HepG2 (cell line): Measurements from ENCODE around the gene CDC34. TPM values are rescaled to one million over a fixed set of nuclear protein-coding genes. Genes with fewer than 3 reads are reported as not detected.

Source experiments
- ATAC-seq: fragments of 200-7000 bp; cut with Tn5 transposase; 3 replicates; pipeline ENCODE4 v1.9.1; 2020; ENCODE audit warnings: mild to moderate bottlenecking, moderate library complexity
- BruUV-seq: library from RNA; stranded (reverse); fragments of 400-500 nt; replicated peaks from 2 replicates; lab custom pipeline; 2021; lab: Mats Ljungman, UMichigan
- CTCF ChIA-PET: fragments of 300-600 bp; formaldehyde crosslinking; extraction: SDS; loops from one replicate; lab custom pipeline; 2021; ENCODE audit warnings: low total read pairs, inconsistent platforms, low intra/inter-chr PET ratio; lab: Yijun Ruan, JAX
- POLR2A ChIA-PET: fragments of 350-600 bp; sonication (Branson Sonifier 250); formaldehyde crosslinking; loops from one replicate; lab custom pipeline; 2020; ENCODE audit warnings: antibody characterized with exemption, inconsistent platforms; lab: Yijun Ruan, JAX
- DNase-seq: peaks from one replicate; pipeline ENCODE4 v3.0.0-alpha.2; 2015; ENCODE audit warnings: low spot score
- FAIRE-seq: peaks from 3 replicates; lab custom pipeline; 2011; peaks lifted over from hg19 to GRCh38; lab: Jason Lieb, UNC
- H2AFZ ChIP-seq: one replicate; pipeline ENCODE4 v1.6.1; 2011; ENCODE audit warnings: low read length, inconsistent platforms
- H3K27ac ChIP-seq: fragments of 300-600 bp; 3 replicates; pipeline ENCODE4 v1.8.0; 2011; ENCODE audit warnings: mixed run types, mild to moderate bottlenecking, mixed read lengths, low read length, inconsistent platforms; ENCODE audit not compliant: insufficient read depth; ENCODE audit errors: extremely low read length
- H3K27me3 ChIP-seq, 2 experiments: fragments of 200-600 bp in 1 of 2; 2 replicates in 1 of 2; 3 replicates in 1 of 2; pipeline versions ENCODE4 v1.6.0 to v1.8.0; 2011; ENCODE audit warnings: low read length in 2 of 2, mild to moderate bottlenecking in 2 of 2, moderate library complexity in 2 of 2, inconsistent platforms in 1 of 2; ENCODE audit not compliant: insufficient read depth in 2 of 2, control insufficient read depth in 1 of 2
- H3K36me3 ChIP-seq, 2 experiments: fragments of 200-600 bp in 1 of 2; replicated peaks in 1 of 2; 2 replicates in 1 of 2; 3 replicates in 1 of 2; pipeline versions ENCODE4 v1.5.1 to v1.8.0; 2011; ENCODE audit warnings: low read length in 2 of 2, inconsistent platforms in 1 of 2; ENCODE audit not compliant: insufficient read depth in 2 of 2, control insufficient read depth in 1 of 2
- H3K4me1 ChIP-seq: 2 replicates; pipeline ENCODE4 v1.5.1; 2012; ENCODE audit warnings: low read length, inconsistent platforms; ENCODE audit not compliant: insufficient read depth
- H3K4me2 ChIP-seq: 2 replicates; pipeline ENCODE4 v1.6.0; 2011; ENCODE audit warnings: low read depth, low read length, inconsistent platforms
- H3K4me3 ChIP-seq, 3 experiments: fragments of 200-600 bp in 1 of 3; sonication (generic), shearing (Covaris generic) in 1 of 3; replicated peaks in 1 of 3; 2 replicates each; pipeline ENCODE4 v1.5.1; 2011 to 2016; ENCODE audit warnings: low read length in 3 of 3, inconsistent platforms in 2 of 3, low read depth in 2 of 3, mild to moderate bottlenecking in 2 of 3, control low read depth in 1 of 3, mixed read lengths in 1 of 3; ENCODE audit not compliant: insufficient read depth in 1 of 3
- H3K79me2 ChIP-seq: one replicate; pipeline ENCODE4 v1.6.1; 2011; ENCODE audit warnings: low read length, inconsistent platforms; ENCODE audit not compliant: insufficient read depth
- H3K9ac ChIP-seq: 2 replicates; pipeline ENCODE4 v1.6.0; 2011; ENCODE audit warnings: mild to moderate bottlenecking, low read depth, low read length, inconsistent platforms; ENCODE audit not compliant: insufficient read depth
- H3K9me3 ChIP-seq: 2 replicates; pipeline ENCODE4 v1.5.1; 2012; ENCODE audit warnings: mild to moderate bottlenecking, low read length
- H4K20me1 ChIP-seq: 2 replicates; pipeline ENCODE4 v1.6.0; 2011; ENCODE audit warnings: inconsistent platforms, mild to moderate bottlenecking, low read length, moderate library complexity; ENCODE audit not compliant: insufficient read depth
- DPF2 ChIP-seq: sonication (generic); formaldehyde crosslinking; IDR thresholded peaks from 2 replicates; pipeline ENCODE4 v1.4.0; 2020; ENCODE audit warnings: mild to moderate bottlenecking, low read depth, missing genetic modification reagents, borderline replicate concordance
- GATAD1 ChIP-seq: IDR thresholded peaks from 2 replicates; pipeline ENCODE4 v1.6.1; 2016; ENCODE audit warnings: missing genetic modification reagents, missing compliant biosample characterization
- GATAD2A ChIP-seq: IDR thresholded peaks from 2 replicates; pipeline ENCODE4 v1.6.1; 2016
- HHEX ChIP-seq: IDR thresholded peaks from 2 replicates; pipeline ENCODE4 v1.6.1; 2016; ENCODE audit warnings: control low read depth
- KAT2B ChIP-seq: fragments of 150-350 bp; IDR thresholded peaks from 2 replicates; pipeline ENCODE4 v1.6.1; 2014; ENCODE audit warnings: low read depth, low read length, borderline replicate concordance
- KLF12 ChIP-seq: sonication (generic); formaldehyde crosslinking; IDR thresholded peaks from 2 replicates; pipeline ENCODE4 v1.4.0; 2020; ENCODE audit warnings: missing genetic modification reagents, borderline replicate concordance
- MATR3 ChIP-seq: sonication (generic); formaldehyde crosslinking; IDR thresholded peaks from 2 replicates; pipeline ENCODE4 v1.4.0; 2020; ENCODE audit warnings: missing genetic modification reagents
- MIER3 ChIP-seq: IDR thresholded peaks from 2 replicates; pipeline ENCODE4 v1.6.1; 2016; ENCODE audit warnings: missing compliant biosample characterization, borderline replicate concordance
- MXD4 ChIP-seq: IDR thresholded peaks from 2 replicates; pipeline ENCODE4 v1.6.1; 2016; ENCODE audit warnings: mild to moderate bottlenecking, missing biosample characterization, missing genetic modification reagents
- NFRKB ChIP-seq: fragments of 450-650 bp; IDR thresholded peaks from 2 replicates; pipeline ENCODE4 v1.6.1; 2017
- RORA ChIP-seq: sonication (generic); formaldehyde crosslinking; IDR thresholded peaks from 2 replicates; pipeline ENCODE4 v1.5.0; 2020; ENCODE audit warnings: mild to moderate bottlenecking, missing genetic modification reagents, moderate library complexity
- ZFP62 ChIP-seq: sonication (generic); formaldehyde crosslinking; IDR thresholded peaks from 2 replicates; pipeline ENCODE4 v1.4.0; 2020; ENCODE audit warnings: missing genetic modification reagents
- ZNF235 ChIP-seq: sonication (generic); formaldehyde crosslinking; IDR thresholded peaks from 2 replicates; pipeline ENCODE4 v1.8.1; 2023; ENCODE audit warnings: mild to moderate bottlenecking, missing genetic modification reagents, borderline replicate concordance
- ZNF674 ChIP-seq: sonication (generic); formaldehyde crosslinking; IDR thresholded peaks from 2 replicates; pipeline ENCODE4 v1.5.0; 2020; ENCODE audit warnings: low read depth, mild to moderate bottlenecking, missing genetic modification reagents
- ZNF792 ChIP-seq: IDR thresholded peaks from 2 replicates; pipeline ENCODE4 v1.6.1; 2016
- WGBS: methylation state at CpG from one replicate; pipeline ENCODE4 v1.1.6; 2017; ENCODE audit warnings: low lambda C conversion rate; 5-methylcytosine and 5-hydroxymethylcytosine counted together
- in situ Hi-C: cut with HindIII; loops from 2 replicates; pipeline ENCODE4 v1.10.0; 2017; ENCODE audit warnings: low pct_unique_long_range_greater_than_20kb; ENCODE audit not compliant: extremely low pct_ligation_motif_present
- intact Hi-C: fragments of 100-400 bp; cut with micrococcal nuclease; formaldehyde crosslinking; loops from one replicate; pipeline ENCODE4 v1.10.0; 2022; ENCODE audit not compliant: unreplicated experiment
- polyA plus RNA-seq, 8 experiments: library from polyadenylated mRNA; depleted of rRNA in 3 of 8; stranded (reverse) in 7 of 8; unstranded in 1 of 8; fragments of >200 nt; fragmentation: Illumina TruSeq in 4 of 8; extraction: Trizol in 4 of 8; gene quantifications; 2 replicates each; pipeline versions ENCODE4 v1.2.1 to v1.2.3, GENCODE V29; 2011 to 2016; ENCODE audit warnings: low read depth in 4 of 8, missing spikeins in 1 of 8, mixed read lengths in 1 of 8; ENCODE audit not compliant: insufficient read depth in 1 of 8
- total RNA-seq, 5 experiments: library from RNA; depleted of rRNA; stranded (reverse); fragments of >200 nt; fragmentation: Illumina TruSeq; extraction: Trizol; gene quantifications; 2 replicates each; pipeline ENCODE4 v1.2.3, GENCODE V29; 2016; ENCODE audit warnings: low read depth in 1 of 5
- TF ChIP-seq, protein P1 (sequence below): sonication (generic); formaldehyde crosslinking; IDR thresholded peaks from 2 replicates; pipeline ENCODE4 v1.8.0; 2022; ENCODE audit warnings: mild to moderate bottlenecking, missing genetic modification reagents, moderate library complexity
- TF ChIP-seq, protein P2 (sequence below): IDR thresholded peaks from 2 replicates; pipeline ENCODE4 v1.6.1; 2016; ENCODE audit warnings: missing compliant biosample characterization, missing genetic modification reagents, borderline replicate concordance
- TF ChIP-seq, protein P3 (sequence below): sonication (generic); formaldehyde crosslinking; IDR thresholded peaks from 2 replicates; pipeline ENCODE4 v1.4.0; 2020; ENCODE audit warnings: missing genetic modification reagents
- TF ChIP-seq, protein P4 (sequence below): sonication (generic); formaldehyde crosslinking; IDR thresholded peaks from 2 replicates; pipeline ENCODE4 v1.5.0; 2020; ENCODE audit warnings: missing genetic modification reagents

CDC34 gene
- total and polyA plus RNA-seq, 2 of the 13 experiments (the other 11 are each of a cell fraction or from before 2014, with no cell fraction given), result 138 to 150 TPM

DNA sequence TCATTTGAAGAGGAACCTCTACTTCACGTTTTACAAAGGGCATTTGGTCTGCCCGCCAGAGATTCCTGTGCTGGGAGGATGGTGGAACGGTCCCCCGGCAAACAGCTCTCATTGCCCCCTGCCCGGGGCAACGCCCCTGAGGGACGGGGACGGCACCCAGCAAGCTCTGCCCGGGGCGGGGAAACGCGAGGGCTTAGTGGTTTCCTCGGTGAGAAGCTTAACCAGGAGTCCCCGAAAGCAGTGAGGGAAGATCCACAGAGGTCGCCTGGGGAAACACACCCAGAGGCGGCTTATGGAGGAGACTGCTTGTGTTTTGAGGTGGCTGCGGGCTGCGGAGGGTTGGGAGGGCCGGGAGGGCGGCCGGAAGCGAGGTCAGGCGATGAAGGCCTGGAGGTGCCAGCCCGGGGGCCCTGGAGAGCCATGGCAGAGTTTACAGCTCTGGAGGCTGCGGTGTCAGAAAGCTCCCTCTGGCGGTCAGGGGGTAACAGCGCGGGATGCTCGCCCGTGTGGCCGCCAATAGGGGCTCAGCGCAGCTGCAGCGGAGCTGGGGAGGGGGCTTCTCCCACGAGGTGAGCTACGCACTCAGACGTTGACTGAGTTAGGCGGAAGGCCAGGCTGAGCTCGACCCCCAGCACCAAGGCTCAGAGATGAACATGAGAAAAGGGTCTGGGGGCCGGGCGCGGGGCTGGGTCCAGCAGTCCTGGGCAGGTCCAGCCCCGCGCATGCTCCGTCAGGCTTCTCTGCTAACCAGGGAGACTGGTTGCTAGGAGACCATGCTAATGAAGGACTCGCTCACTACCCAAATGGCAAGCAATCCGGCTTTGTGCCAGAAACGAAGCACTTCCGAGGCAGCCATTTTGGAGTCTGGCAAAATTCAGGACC lies 24.9 kb upstream of the CDC34 start:
- ChIA-PET CTCF (interaction anchor here (0.7 to 1.5 kb wide), 4 partner anchors 11 to 123 kb away, joined by 3 to 6 read pairs (median 6); partner anchors contain the start of gene MADCAM1), POLR2A (interaction anchor here (0.8 to 2.8 kb wide), 15 partner anchors 8 to 65 kb away, joined by 3 to 33 read pairs (median 6); partner anchors contain the start of gene CDC34)
- WGBS, result 7% methylated on average over 19 of the region's 48 CpGs
- DNase-seq (peak; percentile 99), ATAC-seq (peak; percentile 82), FAIRE-seq (peak; percentile 100)
- H3K79me2 ChIP-seq, result no peaks in the 10 kb centered on the region
- no peaks in the 10 kb centered on the region for H3K36me3 ChIP-seq
- H4K20me1 ChIP-seq, result no peaks in the 10 kb centered on the region; the same call in 1 of the 2 replicates
- peak overlapping the region; percentile 98 for H3K27ac ChIP-seq
- H3K4me2 ChIP-seq, result peak overlapping the region; percentile 82
- H2AFZ ChIP-seq, result peak overlapping the region; percentile 93
- no TSS peak for BruUV-seq
- intact Hi-C loops, result no loop called here
- in situ Hi-C loops, result no loop called here
- no peaks in the 10 kb centered on the region for H3K27me3 ChIP-seq
- peak overlapping the region; percentile 93 to 99 (median 97) for H3K4me3 ChIP-seq
- peak overlapping the region; percentile 93 for H3K9ac ChIP-seq
- H3K4me1 ChIP-seq, result peaks cover 33% of the 10 kb centered on the region
- no peaks in the 10 kb centered on the region for H3K9me3 ChIP-seq
- no peak for TF ChIP-seq DPF2 (CRISPR knock-in tag)
- TF ChIP-seq, protein P1, sequence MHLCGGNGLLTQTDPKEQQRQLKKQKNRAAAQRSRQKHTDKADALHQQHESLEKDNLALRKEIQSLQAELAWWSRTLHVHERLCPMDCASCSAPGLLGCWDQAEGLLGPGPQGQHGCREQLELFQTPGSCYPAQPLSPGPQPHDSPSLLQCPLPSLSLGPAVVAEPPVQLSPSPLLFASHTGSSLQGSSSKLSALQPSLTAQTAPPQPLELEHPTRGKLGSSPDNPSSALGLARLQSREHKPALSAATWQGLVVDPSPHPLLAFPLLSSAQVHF, result no peak
- peak; percentile 72; the same call in 1 of the 2 replicates for TF ChIP-seq GATAD2A (CRISPR knock-in tag)
- TF ChIP-seq, protein P2, sequence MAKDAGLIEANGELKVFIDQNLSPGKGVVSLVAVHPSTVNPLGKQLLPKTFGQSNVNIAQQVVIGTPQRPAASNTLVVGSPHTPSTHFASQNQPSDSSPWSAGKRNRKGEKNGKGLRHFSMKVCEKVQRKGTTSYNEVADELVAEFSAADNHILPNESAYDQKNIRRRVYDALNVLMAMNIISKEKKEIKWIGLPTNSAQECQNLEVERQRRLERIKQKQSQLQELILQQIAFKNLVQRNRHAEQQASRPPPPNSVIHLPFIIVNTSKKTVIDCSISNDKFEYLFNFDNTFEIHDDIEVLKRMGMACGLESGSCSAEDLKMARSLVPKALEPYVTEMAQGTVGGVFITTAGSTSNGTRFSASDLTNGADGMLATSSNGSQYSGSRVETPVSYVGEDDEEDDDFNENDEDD, result peak; percentile 55; the same call in 1 of the 2 replicates
- no peak for TF ChIP-seq ZNF235 (CRISPR knock-in tag)
- no peak for TF ChIP-seq MATR3 (CRISPR knock-in tag)
- TF ChIP-seq KAT2B, result no peak
- TF ChIP-seq RORA (CRISPR knock-in tag), result no peak
- TF ChIP-seq ZFP62 (CRISPR knock-in tag), result no peak
- TF ChIP-seq GATAD1 (CRISPR knock-in tag), result peak; percentile 72
- TF ChIP-seq KLF12 (CRISPR knock-in tag), result no peak; the same call in 1 of the 2 replicates
- TF ChIP-seq NFRKB, result no peak
- 0 out of 2 replicates have a peak, but pooled peaks have one; percentile 37 for TF ChIP-seq MXD4 (CRISPR knock-in tag)
- TF ChIP-seq ZNF674 (CRISPR knock-in tag), result no peak
- TF ChIP-seq, protein P3, sequence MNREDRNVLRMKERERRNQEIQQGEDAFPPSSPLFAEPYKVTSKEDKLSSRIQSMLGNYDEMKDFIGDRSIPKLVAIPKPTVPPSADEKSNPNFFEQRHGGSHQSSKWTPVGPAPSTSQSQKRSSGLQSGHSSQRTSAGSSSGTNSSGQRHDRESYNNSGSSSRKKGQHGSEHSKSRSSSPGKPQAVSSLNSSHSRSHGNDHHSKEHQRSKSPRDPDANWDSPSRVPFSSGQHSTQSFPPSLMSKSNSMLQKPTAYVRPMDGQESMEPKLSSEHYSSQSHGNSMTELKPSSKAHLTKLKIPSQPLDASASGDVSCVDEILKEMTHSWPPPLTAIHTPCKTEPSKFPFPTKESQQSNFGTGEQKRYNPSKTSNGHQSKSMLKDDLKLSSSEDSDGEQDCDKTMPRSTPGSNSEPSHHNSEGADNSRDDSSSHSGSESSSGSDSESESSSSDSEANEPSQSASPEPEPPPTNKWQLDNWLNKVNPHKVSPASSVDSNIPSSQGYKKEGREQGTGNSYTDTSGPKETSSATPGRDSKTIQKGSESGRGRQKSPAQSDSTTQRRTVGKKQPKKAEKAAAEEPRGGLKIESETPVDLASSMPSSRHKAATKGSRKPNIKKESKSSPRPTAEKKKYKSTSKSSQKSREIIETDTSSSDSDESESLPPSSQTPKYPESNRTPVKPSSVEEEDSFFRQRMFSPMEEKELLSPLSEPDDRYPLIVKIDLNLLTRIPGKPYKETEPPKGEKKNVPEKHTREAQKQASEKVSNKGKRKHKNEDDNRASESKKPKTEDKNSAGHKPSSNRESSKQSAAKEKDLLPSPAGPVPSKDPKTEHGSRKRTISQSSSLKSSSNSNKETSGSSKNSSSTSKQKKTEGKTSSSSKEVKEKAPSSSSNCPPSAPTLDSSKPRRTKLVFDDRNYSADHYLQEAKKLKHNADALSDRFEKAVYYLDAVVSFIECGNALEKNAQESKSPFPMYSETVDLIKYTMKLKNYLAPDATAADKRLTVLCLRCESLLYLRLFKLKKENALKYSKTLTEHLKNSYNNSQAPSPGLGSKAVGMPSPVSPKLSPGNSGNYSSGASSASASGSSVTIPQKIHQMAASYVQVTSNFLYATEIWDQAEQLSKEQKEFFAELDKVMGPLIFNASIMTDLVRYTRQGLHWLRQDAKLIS (CRISPR knock-in tag), result no peak
- TF ChIP-seq ZNF792, result peak; percentile 23; the same call in 1 of the 2 replicates
- no peak for TF ChIP-seq HHEX
- TF ChIP-seq, protein P4, sequence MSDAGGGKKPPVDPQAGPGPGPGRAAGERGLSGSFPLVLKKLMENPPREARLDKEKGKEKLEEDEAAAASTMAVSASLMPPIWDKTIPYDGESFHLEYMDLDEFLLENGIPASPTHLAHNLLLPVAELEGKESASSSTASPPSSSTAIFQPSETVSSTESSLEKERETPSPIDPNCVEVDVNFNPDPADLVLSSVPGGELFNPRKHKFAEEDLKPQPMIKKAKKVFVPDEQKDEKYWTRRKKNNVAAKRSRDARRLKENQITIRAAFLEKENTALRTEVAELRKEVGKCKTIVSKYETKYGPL (CRISPR knock-in tag), result no peak
- TF ChIP-seq MIER3, result peak; percentile 16; the same call in 1 of the 2 replicates
